Left cardiac atrium (tissue), 4 donors: Measurements from ENCODE around the gene B2M. TPM values are rescaled to one million over a fixed set of nuclear protein-coding genes. Genes with fewer than 3 reads are reported as not detected.
"Not testable (repeated sequence)": the region's sequence is repeated elsewhere in the genome, so short reads cannot be mapped to it uniquely, and the experiment has no call there.

ENCODE experiments used
- ATAC-seq, 2 donors: fragments of 200-7000 bp; cut with Tn5 transposase; one replicate each; pipeline ENCODE4 v1.9.1; 2020; ENCODE audit warnings: mild to moderate bottlenecking in 2 of 2, moderate library complexity in 2 of 2
- DNase-seq: peaks from one replicate; pipeline ENCODE4 v3.0.0-alpha.2; 2020
- intact Hi-C, 2 donors: fragments of 100-400 bp; cut with DNase I; formaldehyde crosslinking; loops; one replicate each; pipeline versions ENCODE4 v1.14.1 to v1.15.1; 2022 to 2023
- total RNA-seq, 2 donors: library from RNA; stranded (reverse); fragmentation: NEBNext Ultra II Directional; extraction: Animal tissue kit (Norgen Biotek cat#: 25700); gene quantifications; one replicate each; pipeline ENCODE4 v1.2.1, GENCODE V29; 2021
- donor health status: DM: no; HTN: yes; CAD: no.
- donor health status: DM: no; HTN: yes; CAD: no; lungs with severe emphysema.
- donor health status: DM: yes; HTN: yes; CAD: no.
- donor health status: Dilated cardiomyopathy.

B2M gene
- total RNA-seq, 2 donors from 2014 or later: 1,362 to 1,570 TPM

GRCh38 chr15:44718180-44718926, 7.0 kb downstream of the B2M start:
- intact Hi-C loops: no loop called here
- DNase-seq (no peak), ATAC-seq (no peak)

- ATAC-seq (no peak), DNase-seq (no peak)
- intact Hi-C loops: no loop called here
Measured at GRCh38 chr15:44718927-44719292, 7.6 kb downstream of the B2M start.

- ATAC-seq (peak; percentile 10 to 39), DNase-seq (no peak)
- intact Hi-C loops: no loop called here
Measured at GRCh38 chr15:44719293-44719999, 8.1 kb downstream of the B2M start.

GRCh38 chr15:44720000-44720435, 8.7 kb downstream of the B2M start:
- peak in 1 of 2 donors; percentile 16 for ATAC-seq
- intact Hi-C loops, DNase-seq: not testable (repeated sequence)

- DNase-seq (no peak), ATAC-seq (peak in 1 of 2 donors; percentile 15)
- intact Hi-C loops: no loop called here
Measured at GRCh38 chr15:44720460-44721176, 9.3 kb downstream of the B2M start.

- DNase-seq (no peak), ATAC-seq (no peak)
- intact Hi-C loops: no loop called here
Measured at GRCh38 chr15:44722011-44722410, 10.7 kb downstream of the B2M start.

- DNase-seq (no peak), ATAC-seq (no peak)
- intact Hi-C loops: no loop called here
Measured at GRCh38 chr15:44726136-44726535, 14.8 kb downstream of the B2M start.

GRCh38 chr15:44726568-44727484, 15.5 kb downstream of the B2M start:
- intact Hi-C loops: no loop called here
- ATAC-seq: peak; percentile 12 to 40
- no peak for DNase-seq

- DNase-seq: no peak
- ATAC-seq: no peak
- intact Hi-C loops: loop anchor here in 1 of 2 donors (1.0 kb wide), 1 partner anchor 15 kb away; no protein-coding TSS in a partner anchor
Measured at GRCh38 chr15:44727485-44728231, 16.3 kb downstream of the B2M start.

- DNase-seq, ATAC-seq: not testable (repeated sequence)
- intact Hi-C loops: loop anchor here in 1 of 2 donors (1.0 kb wide), 1 partner anchor 16 kb away; no protein-coding TSS in a partner anchor
Measured at GRCh38 chr15:44728232-44728575, 16.9 kb downstream of the B2M start.

- DNase-seq: peak; percentile 96
- ATAC-seq: peak; percentile 96
- intact Hi-C loops: loop anchor here in 1 of 2 donors (1.0 kb wide), 1 partner anchor 16 kb away; no protein-coding TSS in a partner anchor
Measured at GRCh38 chr15:44728576-44729407, 17.5 kb downstream of the B2M start.

- peak; percentile 14 to 29 for ATAC-seq
- intact Hi-C loops: loop anchor here in 1 of 2 donors (5.0 to 10.0 kb wide), 2 partner anchors 67 to 145 kb away; partner anchors contain the start of gene SPG11
- DNase-seq: peak; percentile 42
Measured at GRCh38 chr15:44729408-44730127, 18.3 kb downstream of the B2M start.

GRCh38 chr15:44734839-44735481, 23.6 kb downstream of the B2M start:
- intact Hi-C loops: loop anchor here (5.0 to 10.0 kb wide), 2 partner anchors 73 to 150 kb away; partner anchors contain the start of gene SPG11 (in 2 of the 2)
- no peak for DNase-seq

GRCh38 chr15:44735482-44736180, 24.3 kb downstream of the B2M start:
- DNase-seq (peak; percentile 64), ATAC-seq (peak; percentile 68 to 90)
- intact Hi-C loops: loop anchor here (5.0 to 10.0 kb wide), 2 partner anchors 73 to 151 kb away; partner anchors contain the start of gene SPG11 (in 1 of the 2)

More at GRCh38 chr15:44734839-44735481, 23.6 kb downstream of the B2M start:
- ATAC-seq: no peak

- intact Hi-C loops: loop anchor here (5.0 to 10.0 kb wide), 2 partner anchors 74 to 151 kb away; partner anchors contain the start of gene SPG11 (in 1 of the 2)
- ATAC-seq (no peak), DNase-seq (no peak)
Measured at GRCh38 chr15:44736181-44736765, 25.0 kb downstream of the B2M start, which contains the start of gene TRIM69. Gene TRIM69 (plus strand): TSS chr15:44736528. CDS start chr15:44736705, 177 bp downstream.
